Stimulated activated CD4-positive, alpha-beta T cell treated with anti-CD3 and anti-CD28 coated beads, Interleukin-2, amount 100 ng/mL, for 48 hours (primary cell): Measurements from ENCODE around the gene ITPKB.
"Not testable (repeated sequence)": the region's sequence is repeated elsewhere in the genome, so short reads cannot be mapped to it uniquely, and the experiment has no call there.

Source experiments
- DNase-seq, 2 donors: peaks; one replicate each; pipeline ENCODE4 v3.0.0-alpha.2; 2020

ITPKB gene

GRCh38 chr1:226730071-226730470, 9.0 kb downstream of the ITPKB start:
- DNase-seq: no peak

- no peak for DNase-seq
These were observed 10.6 kb downstream of the ITPKB start for GRCh38 chr1:226728448-226728847.

GRCh38 chr1:226725897-226726267, 13.2 kb downstream of the ITPKB start:
- no peak for DNase-seq

GRCh38 chr1:226723657-226724532, 15.2 kb downstream of the ITPKB start:
- DNase-seq: no peak

- DNase-seq: no peak
These were observed 16.0 kb downstream of the ITPKB start for GRCh38 chr1:226722901-226723656.

- DNase-seq: no peak
These were observed 16.7 kb downstream of the ITPKB start for GRCh38 chr1:226722240-226722900.

GRCh38 chr1:226720574-226720973, 18.5 kb downstream of the ITPKB start:
- DNase-seq: not testable (repeated sequence)

- no peak for DNase-seq
These were observed 19.3 kb downstream of the ITPKB start for GRCh38 chr1:226719596-226720387.

GRCh38 chr1:226717256-226717909, 21.7 kb downstream of the ITPKB start:
- DNase-seq: no peak

GRCh38 chr1:226716577-226716976, 22.5 kb downstream of the ITPKB start:
- DNase-seq: no peak

- DNase-seq: no peak
These were observed 24.9 kb downstream of the ITPKB start for GRCh38 chr1:226714148-226714547.

GRCh38 chr1:226712742-226713419, 26.2 kb downstream of the ITPKB start:
- DNase-seq: no peak

- DNase-seq: no peak
These were observed 26.9 kb downstream of the ITPKB start for GRCh38 chr1:226711976-226712741.

- DNase-seq: no peak
These were observed 28.6 kb downstream of the ITPKB start for GRCh38 chr1:226710501-226710900.

GRCh38 chr1:226709953-226710352, 29.1 kb downstream of the ITPKB start:
- no peak for DNase-seq

GRCh38 chr1:226708967-226709396, 30.1 kb downstream of the ITPKB start:
- DNase-seq: no peak

GRCh38 chr1:226708342-226708780, 30.7 kb downstream of the ITPKB start:
- DNase-seq: no peak

- DNase-seq: no peak
These were observed 32.4 kb downstream of the ITPKB start for GRCh38 chr1:226706684-226707083.

- DNase-seq: no peak
These were observed 34.7 kb downstream of the ITPKB start for GRCh38 chr1:226704169-226704937.
